Loucy (cell line): ENCODE data around the gene PTRH2.

Source experiments
- H2AFZ ChIP-seq: fragments of 200-600 bp; sonication (generic); 2 replicates; pipeline ENCODE4 v1.6.0; 2016; ENCODE audit warnings: antibody characterized with exemption, mild to moderate bottlenecking, low read length, moderate library complexity
- H3F3A ChIP-seq: fragments of 200-600 bp; 2 replicates; pipeline ENCODE4 v1.6.0; 2016; ENCODE audit warnings: antibody characterized with exemption, low read depth, mild to moderate bottlenecking
- H3K27me3 ChIP-seq: fragments of 200-600 bp; sonication (generic); 2 replicates; pipeline ENCODE4 v1.6.1; 2014; ENCODE audit warnings: low read length, mild to moderate bottlenecking; ENCODE audit not compliant: insufficient read depth, poor library complexity, severe bottlenecking
- H3K36me3 ChIP-seq: fragments of 200-600 bp; sonication (generic); 2 replicates; pipeline ENCODE4 v1.6.1; 2016; ENCODE audit warnings: low read length; ENCODE audit not compliant: insufficient read depth
- H3K4me1 ChIP-seq: fragments of 200-600 bp; sonication (generic); 2 replicates; pipeline ENCODE4 v1.5.1; 2014; ENCODE audit warnings: low read length, mild to moderate bottlenecking; ENCODE audit not compliant: insufficient read depth, poor library complexity, severe bottlenecking
- H3K4me2 ChIP-seq: fragments of 200-600 bp; sonication (generic); 2 replicates; pipeline ENCODE4 v1.6.0; 2014; ENCODE audit warnings: antibody characterized with exemption, low read length, low read depth, mild to moderate bottlenecking; ENCODE audit not compliant: poor library complexity, severe bottlenecking
- H3K4me3 ChIP-seq: fragments of 200-600 bp; sonication (generic); 2 replicates; pipeline ENCODE4 v1.5.1; 2014; ENCODE audit warnings: low read length, mild to moderate bottlenecking, mixed read lengths; ENCODE audit not compliant: poor library complexity, severe bottlenecking
- H3K79me2 ChIP-seq: fragments of 200-600 bp; sonication (generic); 2 replicates; pipeline ENCODE4 v1.6.1; 2014; ENCODE audit warnings: low read length; ENCODE audit not compliant: insufficient read depth
- H3K9ac ChIP-seq: fragments of 200-600 bp; sonication (generic); 2 replicates; pipeline ENCODE4 v1.6.0; 2014; ENCODE audit warnings: mild to moderate bottlenecking, low read depth, low read length, moderate library complexity; ENCODE audit not compliant: poor library complexity, severe bottlenecking
- H3K9me2 ChIP-seq: fragments of 200-600 bp; sonication (generic); replicated peaks from 2 replicates; pipeline ENCODE4 v1.6.1; 2016; ENCODE audit warnings: low read depth, low read length, mixed read lengths
- H3K9me3 ChIP-seq: fragments of 200-600 bp; sonication (generic); 2 replicates; pipeline ENCODE4 v1.6.1; 2014; ENCODE audit warnings: mild to moderate bottlenecking, antibody characterized with exemption, low read length, low read depth; ENCODE audit not compliant: insufficient read depth
- H4K20me1 ChIP-seq: fragments of 200-600 bp; sonication (generic); 2 replicates; pipeline ENCODE4 v1.6.0; 2014; ENCODE audit warnings: antibody characterized with exemption, low read length, mild to moderate bottlenecking; ENCODE audit not compliant: insufficient read depth, poor library complexity, severe bottlenecking
- EZH2phosphoT487 ChIP-seq: fragments of 200-600 bp; IDR thresholded peaks from 2 replicates; pipeline ENCODE4 v1.6.1; 2018; ENCODE audit warnings: antibody characterized with exemption, mild to moderate bottlenecking, moderate library complexity, borderline replicate concordance
- TF ChIP-seq, protein P1 (sequence below): fragments of 200-600 bp; sonication (generic); conservative IDR thresholded peaks from 2 replicates; pipeline ENCODE4 v1.5.1; 2014; ENCODE audit warnings: mild to moderate bottlenecking, antibody characterized with exemption, low read length

Gene PTRH2

DNA sequence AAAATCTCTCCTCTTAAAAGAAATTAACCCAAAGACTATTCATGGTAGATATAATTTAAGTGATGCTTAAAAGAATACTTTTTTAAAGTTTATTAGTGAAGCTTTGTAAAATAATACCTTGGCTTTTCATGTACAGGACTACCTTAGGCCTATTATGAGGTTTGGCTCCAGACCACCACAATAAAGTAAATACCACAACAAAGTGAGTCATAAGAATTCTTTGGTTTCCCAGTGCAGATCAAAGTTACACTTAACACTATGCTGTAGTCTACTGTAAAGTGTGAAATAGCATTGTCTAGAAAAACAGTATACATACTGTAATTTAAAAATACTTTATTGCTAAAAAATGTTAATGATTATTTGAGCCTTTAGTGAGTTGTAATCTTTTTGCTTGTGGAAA lies 55.9 kb downstream of the PTRH2 start:
- peaks cover 15% of the 10 kb centered on the region; the same call in 1 of the 2 replicates for H3K79me2 ChIP-seq
- peaks cover 5% of the 10 kb centered on the region for H3K4me1 ChIP-seq
- H3K9me2 ChIP-seq = no peaks in the 10 kb centered on the region
- no peak overlapping the region for H3K4me2 ChIP-seq
- TF ChIP-seq EZH2phosphoT487 = no peak
- TF ChIP-seq, protein P1, sequence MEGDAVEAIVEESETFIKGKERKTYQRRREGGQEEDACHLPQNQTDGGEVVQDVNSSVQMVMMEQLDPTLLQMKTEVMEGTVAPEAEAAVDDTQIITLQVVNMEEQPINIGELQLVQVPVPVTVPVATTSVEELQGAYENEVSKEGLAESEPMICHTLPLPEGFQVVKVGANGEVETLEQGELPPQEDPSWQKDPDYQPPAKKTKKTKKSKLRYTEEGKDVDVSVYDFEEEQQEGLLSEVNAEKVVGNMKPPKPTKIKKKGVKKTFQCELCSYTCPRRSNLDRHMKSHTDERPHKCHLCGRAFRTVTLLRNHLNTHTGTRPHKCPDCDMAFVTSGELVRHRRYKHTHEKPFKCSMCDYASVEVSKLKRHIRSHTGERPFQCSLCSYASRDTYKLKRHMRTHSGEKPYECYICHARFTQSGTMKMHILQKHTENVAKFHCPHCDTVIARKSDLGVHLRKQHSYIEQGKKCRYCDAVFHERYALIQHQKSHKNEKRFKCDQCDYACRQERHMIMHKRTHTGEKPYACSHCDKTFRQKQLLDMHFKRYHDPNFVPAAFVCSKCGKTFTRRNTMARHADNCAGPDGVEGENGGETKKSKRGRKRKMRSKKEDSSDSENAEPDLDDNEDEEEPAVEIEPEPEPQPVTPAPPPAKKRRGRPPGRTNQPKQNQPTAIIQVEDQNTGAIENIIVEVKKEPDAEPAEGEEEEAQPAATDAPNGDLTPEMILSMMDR = no peak
- H3K9ac ChIP-seq = no peak overlapping the region
- H3K4me3 ChIP-seq = no peak overlapping the region
- H3K27me3 ChIP-seq = no peaks in the 10 kb centered on the region
- peaks cover 94% of the 10 kb centered on the region for H3K36me3 ChIP-seq
- peaks cover 8% of the 10 kb centered on the region; the same call in 1 of the 2 replicates for H3K9me3 ChIP-seq
- peaks cover 57% of the 10 kb centered on the region for H4K20me1 ChIP-seq
- no peaks in the 10 kb centered on the region; the same call in 1 of the 2 replicates for H3F3A ChIP-seq
- no peak overlapping the region for H2AFZ ChIP-seq

GRCh38 chr17:59650642-59651041 lies 56.6 kb downstream of the PTRH2 start:
- H3K9ac ChIP-seq = no peak overlapping the region
- no peaks in the 10 kb centered on the region; the same call in 1 of the 2 replicates for H3F3A ChIP-seq
- peaks cover 15% of the 10 kb centered on the region; the same call in 1 of the 2 replicates for H3K79me2 ChIP-seq
- H4K20me1 ChIP-seq = peaks cover 64% of the 10 kb centered on the region
- H3K9me2 ChIP-seq = no peaks in the 10 kb centered on the region
- H3K9me3 ChIP-seq = peaks cover 8% of the 10 kb centered on the region; the same call in 1 of the 2 replicates
- H3K36me3 ChIP-seq = peaks cover 94% of the 10 kb centered on the region
- no peak overlapping the region for H3K4me3 ChIP-seq
- H3K27me3 ChIP-seq = no peaks in the 10 kb centered on the region
- no peak overlapping the region for H2AFZ ChIP-seq
- TF ChIP-seq, protein P1 = no peak
- no peak for TF ChIP-seq EZH2phosphoT487
- peaks cover 5% of the 10 kb centered on the region for H3K4me1 ChIP-seq
- H3K4me2 ChIP-seq = no peak overlapping the region

DNA sequence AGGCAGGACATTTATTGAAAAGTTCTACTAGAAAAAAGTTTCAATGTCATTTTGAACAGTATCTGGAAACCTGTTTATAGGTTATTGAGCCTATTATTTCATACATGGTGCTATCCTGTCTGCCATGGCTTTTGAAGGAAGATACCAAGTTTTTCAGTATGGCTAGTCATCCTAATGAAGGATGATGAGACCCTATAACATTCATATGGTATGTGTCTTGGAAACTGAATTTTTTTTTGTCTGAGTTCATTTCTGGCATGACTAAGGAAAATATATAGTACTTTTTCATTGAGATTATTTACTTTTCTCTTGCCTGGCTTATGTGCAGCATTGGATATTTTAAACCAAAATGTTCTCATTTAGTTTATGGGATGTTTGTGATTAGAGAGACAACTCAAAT lies 57.3 kb downstream of the PTRH2 start:
- Histone ChIP-seq H4K20me1 (peaks cover 71% of the 10 kb centered on the region), H3K79me2 (peaks cover 15% of the 10 kb centered on the region; the same call in 1 of the 2 replicates), H3K36me3 (peaks cover 93% of the 10 kb centered on the region)

More for the DNA sequence above, 57.3 kb downstream of the PTRH2 start:
- Histone ChIP-seq H2AFZ (no peak overlapping the region), H3K27me3 (no peaks in the 10 kb centered on the region), H3K9ac (no peak overlapping the region), H3K9me3 (peaks cover 8% of the 10 kb centered on the region; the same call in 1 of the 2 replicates), H3F3A (no peaks in the 10 kb centered on the region; the same call in 1 of the 2 replicates), H3K9me2 (no peaks in the 10 kb centered on the region), H3K4me1 (peaks cover 5% of the 10 kb centered on the region), H3K4me2 (no peak overlapping the region), H3K4me3 (no peak overlapping the region)
- no peak for TF ChIP-seq EZH2phosphoT487
- TF ChIP-seq, protein P1 = no peak
